ENCODE measurements around the gene OPN5.

- TF ChIP-seq CTCF (IDR thresholded peaks at IDR 0.05) (no peak), POLR2AphosphoS5 (IDR thresholded peaks at IDR 0.05) (no peak), POLR2A (IDR thresholded peaks at IDR 0.05; ENCODE audit: low read depth) (no peak), EP300 (IDR thresholded peaks at IDR 0.05) (no peak)
Measured at GRCh38 chr6:47772359-47772758, 9.5 kb upstream of the OPN5 start.

Data from esophagus muscularis mucosa (tissue), 4 donors.